ENCODE results near the gene RBM4B.
"Not testable (repeated sequence)": the region's sequence is repeated elsewhere in the genome, so short reads cannot be mapped to it uniquely, and the experiment has no call there.

RBM4B gene

GRCh38 chr11:66686100-66686785 is 8.6 kb upstream of the RBM4B start:
- DNase-seq: no peak

- no peak for DNase-seq
Measured at GRCh38 chr11:66685276-66686099, 7.8 kb upstream of the RBM4B start.

GRCh38 chr11:66684635-66685034 is 6.9 kb upstream of the RBM4B start:
- no peak for DNase-seq

- DNase-seq: no peak
Measured at GRCh38 chr11:66683877-66684276, 6.2 kb upstream of the RBM4B start.

GRCh38 chr11:66680966-66681645 is 3.4 kb upstream of the RBM4B start:
- no peak for DNase-seq

GRCh38 chr11:66676931-66677598 is 622 bp downstream of the RBM4B start:
- DNase-seq: no peak

GRCh38 chr11:66676282-66676919 is 1.3 kb downstream of the RBM4B start:
- DNase-seq: no peak

- DNase-seq: no peak
Measured at GRCh38 chr11:66674964-66675602, 2.6 kb downstream of the RBM4B start.

- DNase-seq: no peak
Measured at GRCh38 chr11:66670816-66671215, 6.9 kb downstream of the RBM4B start.

GRCh38 chr11:66665369-66665768 is 12.3 kb downstream of the RBM4B start:
- no peak for DNase-seq

- DNase-seq: no peak
Measured at GRCh38 chr11:66663741-66664296, 13.9 kb downstream of the RBM4B start.

GRCh38 chr11:66659763-66660162 is 17.9 kb downstream of the RBM4B start:
- DNase-seq: peak; percentile 90

- DNase-seq: no peak
Measured at GRCh38 chr11:66653123-66653522, 24.6 kb downstream of the RBM4B start.

- no peak for DNase-seq
Measured at GRCh38 chr11:66652651-66653050, 25.0 kb downstream of the RBM4B start.

- DNase-seq: no peak
Measured at GRCh38 chr11:66651016-66651415, 26.7 kb downstream of the RBM4B start.

- no peak for DNase-seq
Measured at GRCh38 chr11:66649903-66650302, 27.8 kb downstream of the RBM4B start.

GRCh38 chr11:66646828-66647227 is 30.9 kb downstream of the RBM4B start:
- DNase-seq: no peak

GRCh38 chr11:66643745-66644437 is 33.8 kb downstream of the RBM4B start:
- DNase-seq: no peak

- no peak for DNase-seq
Measured at GRCh38 chr11:66641834-66642233, 35.9 kb downstream of the RBM4B start.

GRCh38 chr11:66639814-66640340 is 37.8 kb downstream of the RBM4B start:
- not testable (repeated sequence) for DNase-seq

All from OCI-M1 (cell line).